ENCODE data around the gene LHX5. TPM values are rescaled to one million over a fixed set of nuclear protein-coding genes. Genes with fewer than 3 reads are reported as not detected.

LHX5 gene
- total RNA-seq, 1 donor from 2014 or later: 0.50 TPM

- no peaks in the 10 kb centered on the region for H3K36me3 ChIP-seq (ENCODE audit: control insufficient read depth, insufficient read depth, low read length)
These were observed 1.7 kb upstream of the LHX5 start for GRCh38 chr12:113473400-113473799.

GRCh38 chr12:113472191-113473121 lies 785 bp upstream of the LHX5 start:
- H3K36me3 ChIP-seq (ENCODE audit: control insufficient read depth, insufficient read depth, low read length): no peaks in the 10 kb centered on the region
- DNase-seq (ENCODE audit: low read depth): no peak
- peaks cover 96% of the 10 kb centered on the region for H3K27me3 ChIP-seq (ENCODE audit: control insufficient read depth, insufficient read depth, low read length)
- TF ChIP-seq CTCF (IDR thresholded peaks at IDR 0.05; ENCODE audit: insufficient read depth, low read length, poor library complexity, severe bottlenecking): no peak
- no peak overlapping the region for H3K4me3 ChIP-seq (ENCODE audit: low read depth, low read length)

More at GRCh38 chr12:113473400-113473799, 1.7 kb upstream of the LHX5 start:
- TF ChIP-seq CTCF (IDR thresholded peaks at IDR 0.05; ENCODE audit: insufficient read depth, low read length, poor library complexity, severe bottlenecking): no peak
- Histone ChIP-seq H3K4me3 (ENCODE audit: low read depth, low read length) (no peak overlapping the region), H3K27me3 (ENCODE audit: control insufficient read depth, insufficient read depth, low read length) (peaks cover 96% of the 10 kb centered on the region)
- DNase-seq (ENCODE audit: low read depth): no peak

GRCh38 chr12:113470871-113471618 lies 626 bp downstream of the LHX5 start:
- no peak for DNase-seq (ENCODE audit: low read depth)
- H3K36me3 ChIP-seq (ENCODE audit: control insufficient read depth, insufficient read depth, low read length): no peaks in the 10 kb centered on the region
- no peak for TF ChIP-seq CTCF (IDR thresholded peaks at IDR 0.05; ENCODE audit: insufficient read depth, low read length, poor library complexity, severe bottlenecking)
- peaks cover 99% of the 10 kb centered on the region for H3K27me3 ChIP-seq (ENCODE audit: control insufficient read depth, insufficient read depth, low read length)
- no peak overlapping the region for H3K4me3 ChIP-seq (ENCODE audit: low read depth, low read length)

- no peaks in the 10 kb centered on the region for H3K36me3 ChIP-seq (ENCODE audit: control insufficient read depth, insufficient read depth, low read length)
- TF ChIP-seq CTCF (IDR thresholded peaks at IDR 0.05; ENCODE audit: insufficient read depth, low read length, poor library complexity, severe bottlenecking): no peak
- H3K27me3 ChIP-seq (ENCODE audit: control insufficient read depth, insufficient read depth, low read length): peaks cover 99% of the 10 kb centered on the region
- H3K4me3 ChIP-seq (ENCODE audit: low read depth, low read length): no peak overlapping the region
- DNase-seq (ENCODE audit: low read depth): no peak
These were observed 1.5 kb downstream of the LHX5 start for GRCh38 chr12:113469949-113470743.

GRCh38 chr12:113469224-113469948 lies 2.3 kb downstream of the LHX5 start:
- DNase-seq (ENCODE audit: low read depth): no peak
- peaks cover 99% of the 10 kb centered on the region for H3K27me3 ChIP-seq (ENCODE audit: control insufficient read depth, insufficient read depth, low read length)
- no peak overlapping the region for H3K4me3 ChIP-seq (ENCODE audit: low read depth, low read length)
- no peak for TF ChIP-seq CTCF (IDR thresholded peaks at IDR 0.05; ENCODE audit: insufficient read depth, low read length, poor library complexity, severe bottlenecking)
- H3K36me3 ChIP-seq (ENCODE audit: control insufficient read depth, insufficient read depth, low read length): no peaks in the 10 kb centered on the region
